D341Med (cell line): ENCODE results near the gene SNX20.

Experiments
- DNase-seq: peaks from one replicate; pipeline ENCODE4 v3.0.0; 2012; ENCODE audit warnings: low spot score

The SNX20 gene, protein sequence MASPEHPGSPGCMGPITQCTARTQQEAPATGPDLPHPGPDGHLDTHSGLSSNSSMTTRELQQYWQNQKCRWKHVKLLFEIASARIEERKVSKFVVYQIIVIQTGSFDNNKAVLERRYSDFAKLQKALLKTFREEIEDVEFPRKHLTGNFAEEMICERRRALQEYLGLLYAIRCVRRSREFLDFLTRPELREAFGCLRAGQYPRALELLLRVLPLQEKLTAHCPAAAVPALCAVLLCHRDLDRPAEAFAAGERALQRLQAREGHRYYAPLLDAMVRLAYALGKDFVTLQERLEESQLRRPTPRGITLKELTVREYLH

DNA sequence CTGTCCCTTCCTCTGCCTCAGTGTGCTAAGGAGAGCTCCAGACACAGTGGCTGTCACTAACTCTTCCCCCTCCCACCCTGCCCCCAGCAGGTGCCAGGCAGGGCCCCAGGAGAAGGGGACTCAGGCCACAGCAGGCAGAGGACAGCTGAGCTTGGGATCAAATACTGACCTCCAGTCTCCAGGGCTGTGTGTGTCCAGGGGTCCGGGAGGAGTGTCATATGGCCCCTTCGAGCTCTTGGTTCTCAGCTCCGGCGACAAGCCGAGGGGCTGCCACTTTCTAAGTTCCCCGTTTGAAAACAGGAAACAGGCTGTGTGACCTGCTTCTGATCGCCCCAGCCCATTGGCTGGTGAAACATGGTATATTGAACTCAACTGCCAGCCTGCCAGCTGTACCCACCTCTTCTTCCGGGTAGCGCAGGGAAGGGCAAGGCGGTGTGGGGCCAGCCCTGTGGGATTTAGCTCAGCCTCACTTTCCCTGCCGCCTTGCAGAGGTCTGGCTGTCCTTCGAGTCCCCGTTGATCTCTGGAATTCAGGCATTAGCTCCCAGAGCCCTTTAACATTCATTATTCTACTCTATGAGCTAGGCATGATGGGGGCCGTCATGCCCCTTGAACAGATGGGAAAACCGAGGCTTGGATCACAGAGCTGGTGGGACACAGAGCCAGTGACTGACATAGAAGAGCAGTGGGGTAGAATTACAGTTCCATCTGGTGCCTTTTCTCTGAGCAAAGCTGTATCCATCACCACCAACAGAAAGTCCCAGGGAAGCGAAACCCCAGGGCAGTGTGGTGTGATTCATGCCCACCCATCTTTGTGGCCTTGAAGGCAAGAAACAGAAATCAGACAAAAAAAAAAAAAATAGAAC lies at the start of gene SNX20:
SNX20 (minus strand) TSS at position 292 of the 865 bp plus-strand sequence. CDS start 3,786 bp downstream, outside the sequence.
- DNase-seq = no peak

DNA sequence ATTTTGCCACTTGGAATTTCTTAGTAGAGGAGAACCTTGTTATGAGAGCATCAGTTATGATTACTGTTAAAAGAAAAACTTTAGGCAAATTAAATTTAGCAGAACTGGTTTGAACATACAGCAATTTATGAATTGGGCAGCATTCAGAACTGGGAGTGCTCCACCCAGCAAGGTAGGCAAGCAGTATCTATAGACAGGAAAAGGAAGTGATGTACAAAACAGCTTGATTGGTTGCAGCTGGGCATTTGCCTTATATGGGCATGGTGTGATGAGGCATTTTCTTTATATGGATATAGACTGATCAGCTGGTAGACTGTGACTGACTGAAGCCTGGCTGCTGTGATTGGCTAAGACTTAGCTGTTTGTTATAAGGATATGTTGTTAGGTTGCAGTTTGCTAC lies 43.2 kb upstream of the SNX20 start:
- no peak for DNase-seq

DNA sequence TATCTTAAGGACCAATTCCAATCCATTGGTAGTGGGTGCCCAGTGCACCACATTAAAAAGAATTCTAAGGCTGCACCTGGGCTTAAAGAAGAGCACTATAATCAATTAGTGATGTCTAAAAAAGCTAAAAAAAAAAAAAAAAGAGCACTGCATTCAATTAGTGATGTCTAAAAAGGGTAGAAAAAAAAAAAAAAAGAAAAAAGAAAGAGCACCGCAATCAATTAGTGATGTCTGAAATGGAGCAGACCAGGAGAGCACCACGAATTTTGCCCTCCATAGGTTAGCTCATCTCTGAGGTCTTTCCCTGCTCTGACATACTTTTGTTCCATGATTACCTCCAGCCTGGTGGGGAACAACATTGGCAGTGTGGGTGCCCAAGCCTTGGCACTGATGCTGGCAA lies 41.8 kb upstream of the SNX20 start:
- DNase-seq = no peak

DNA sequence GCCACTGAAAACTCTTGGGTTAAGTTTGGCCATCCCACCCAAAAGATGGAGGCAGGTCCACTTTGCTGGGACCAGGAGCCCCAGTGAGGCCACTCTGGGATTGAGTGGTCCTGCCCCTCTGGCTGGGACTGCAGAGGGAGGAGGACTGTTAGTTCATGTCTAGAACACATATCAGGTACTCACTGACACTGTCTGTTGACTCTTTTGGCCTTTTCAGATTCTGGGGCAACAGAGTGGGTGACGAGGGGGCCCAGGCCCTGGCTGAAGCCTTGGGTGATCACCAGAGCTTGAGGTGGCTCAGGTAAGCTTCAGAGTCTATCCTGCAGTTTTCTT lies 41.3 kb upstream of the SNX20 start:
- DNase-seq = no peak

DNA sequence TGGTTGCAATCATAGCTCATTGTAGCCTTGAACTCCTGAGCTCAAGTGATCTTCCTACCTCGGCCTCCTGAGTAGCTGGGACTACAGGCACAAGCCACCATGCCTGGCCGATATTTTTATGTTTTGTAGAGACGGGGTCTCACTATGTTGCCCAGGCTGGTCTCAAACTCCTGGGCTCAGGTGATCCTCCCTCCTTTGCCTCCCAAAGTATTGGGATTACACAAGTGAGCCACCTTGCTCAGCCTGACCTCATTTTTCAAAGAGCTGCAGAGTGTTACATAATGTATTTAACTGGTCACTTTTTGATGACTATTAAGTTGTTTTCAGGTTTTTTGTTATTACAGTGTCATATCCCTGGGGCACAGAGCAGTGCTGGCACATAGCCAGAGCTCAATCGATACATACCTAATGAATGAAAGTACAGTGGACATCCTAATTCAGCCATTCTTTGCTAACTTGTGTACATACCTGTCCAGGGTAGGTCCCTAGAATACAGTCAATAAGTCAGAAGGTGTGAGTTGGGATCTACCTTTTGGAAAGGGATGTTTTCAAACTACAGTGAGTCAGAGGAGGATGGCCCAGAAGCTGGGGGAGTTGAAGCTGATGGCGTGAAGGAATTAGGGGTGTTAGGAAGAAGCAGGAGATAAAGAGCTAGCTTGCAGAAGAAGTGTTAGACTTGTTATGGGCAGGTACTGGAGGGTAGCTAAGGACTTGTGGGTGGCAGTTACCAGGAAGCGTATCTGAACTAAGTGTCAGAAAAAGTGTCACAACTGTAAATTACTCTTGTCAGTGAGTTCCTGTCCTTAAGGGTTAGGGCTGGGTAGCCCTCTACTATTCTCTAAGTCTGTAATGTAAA lies 40.7 kb upstream of the SNX20 start:
- DNase-seq = no peak

DNA sequence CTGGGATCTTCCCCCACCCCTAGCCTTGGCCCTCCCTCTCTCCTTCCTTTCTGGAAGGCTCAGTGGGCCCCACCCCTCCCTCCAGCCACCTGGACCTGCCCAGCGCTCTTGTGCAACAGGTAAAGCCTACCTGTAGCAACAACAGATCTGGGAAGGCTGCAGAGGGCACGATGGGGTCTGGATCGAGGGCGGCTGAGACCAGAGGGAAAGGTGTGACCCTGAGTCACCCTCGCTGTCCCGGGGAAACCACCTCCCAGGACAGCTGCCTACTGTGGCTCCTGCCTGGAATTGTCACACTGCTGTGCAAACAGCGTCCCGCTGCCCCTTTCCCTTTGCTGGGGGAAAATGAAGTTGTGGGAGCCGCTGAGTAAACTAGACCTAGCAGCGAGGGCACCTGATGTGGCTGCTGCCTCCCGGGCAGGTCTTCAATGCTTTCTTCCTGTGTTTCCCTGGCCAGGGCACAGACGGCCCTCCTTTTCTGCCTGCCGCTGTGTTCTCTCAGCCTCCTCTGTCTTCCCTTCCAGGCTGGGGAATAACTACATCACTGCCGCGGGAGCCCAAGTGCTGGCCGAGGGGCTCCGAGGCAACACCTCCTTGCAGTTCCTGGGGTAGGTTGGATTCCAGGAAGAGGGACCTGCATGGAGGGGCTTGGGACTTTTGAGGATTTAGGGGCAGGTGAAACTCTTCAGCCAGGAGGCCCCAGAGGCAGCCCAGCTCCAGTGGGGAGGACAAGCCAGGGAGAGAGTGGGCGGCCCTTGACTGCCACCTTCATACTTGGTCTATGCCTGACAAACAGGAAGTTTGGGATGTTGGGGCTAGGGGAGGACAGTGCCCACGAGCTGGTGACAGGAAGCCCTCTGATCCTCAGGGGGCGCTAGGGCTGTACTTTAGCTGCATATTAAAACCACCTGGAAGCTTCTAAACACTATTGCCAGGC lies 38.6 kb upstream of the SNX20 start:
- DNase-seq = no peak

DNA sequence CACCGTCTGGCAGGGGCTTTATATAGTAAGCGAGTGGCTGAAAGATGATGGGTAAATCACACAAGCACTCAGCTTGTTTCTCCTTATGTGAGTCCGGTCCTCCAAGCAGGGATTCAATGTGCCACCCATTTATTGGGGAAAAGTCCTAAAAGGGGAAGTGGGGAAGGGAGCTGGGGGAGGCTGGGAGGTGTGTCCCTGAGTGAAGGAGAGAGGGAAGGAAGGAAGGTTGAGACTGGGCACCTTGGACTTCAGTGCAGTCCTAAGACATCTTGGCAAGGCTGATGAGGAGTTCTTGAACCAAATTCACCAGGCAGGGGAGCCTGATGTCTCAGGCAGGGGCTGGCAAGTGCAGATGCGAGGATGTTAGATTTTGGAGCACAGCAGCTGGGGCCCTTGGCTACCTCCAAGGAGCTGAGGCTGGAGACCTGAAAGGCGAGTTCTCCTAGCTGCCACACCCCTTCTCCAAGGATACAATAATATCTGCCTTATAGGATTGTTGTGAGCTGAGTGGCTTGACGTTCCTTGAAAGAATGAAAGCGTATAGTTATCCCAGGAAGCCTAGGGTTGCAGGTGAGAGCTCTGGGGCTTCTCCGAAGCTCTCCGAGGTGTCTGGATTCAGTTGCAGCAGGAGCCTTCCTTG lies 37.8 kb upstream of the SNX20 start:
- no peak for DNase-seq

DNA sequence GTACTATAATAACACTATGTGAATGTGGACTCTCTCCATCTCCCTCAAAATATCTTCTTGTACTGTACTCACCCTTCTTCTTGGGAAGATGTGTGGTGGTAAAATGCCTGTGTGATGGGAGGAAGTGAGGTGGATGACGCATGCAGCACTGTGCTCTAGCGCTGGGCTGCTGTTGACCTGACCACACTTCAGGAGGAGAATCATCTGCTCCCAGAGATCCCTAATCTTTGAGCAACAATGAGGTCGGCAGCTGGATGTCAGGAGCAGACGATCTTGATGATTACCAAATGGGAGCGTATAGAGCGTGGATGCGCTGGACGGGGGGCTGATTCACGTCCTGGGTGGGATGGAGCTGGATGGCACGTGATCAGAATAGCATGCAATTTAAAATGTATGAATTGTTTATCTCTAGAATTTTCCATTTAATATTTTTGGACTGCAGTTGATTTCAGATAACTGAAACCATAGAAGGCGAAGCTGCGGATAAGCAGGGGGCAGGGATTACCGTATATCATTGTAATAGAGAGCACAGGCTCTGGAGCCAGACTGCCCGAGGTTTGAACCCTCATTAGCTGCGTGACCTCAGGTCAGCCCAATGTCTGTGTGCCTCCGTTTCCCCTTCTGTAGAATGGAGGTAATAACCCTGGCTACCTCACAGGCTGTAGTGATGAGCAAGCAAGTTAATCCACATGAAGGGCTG lies 37.1 kb upstream of the SNX20 start:
- no peak for DNase-seq

DNA sequence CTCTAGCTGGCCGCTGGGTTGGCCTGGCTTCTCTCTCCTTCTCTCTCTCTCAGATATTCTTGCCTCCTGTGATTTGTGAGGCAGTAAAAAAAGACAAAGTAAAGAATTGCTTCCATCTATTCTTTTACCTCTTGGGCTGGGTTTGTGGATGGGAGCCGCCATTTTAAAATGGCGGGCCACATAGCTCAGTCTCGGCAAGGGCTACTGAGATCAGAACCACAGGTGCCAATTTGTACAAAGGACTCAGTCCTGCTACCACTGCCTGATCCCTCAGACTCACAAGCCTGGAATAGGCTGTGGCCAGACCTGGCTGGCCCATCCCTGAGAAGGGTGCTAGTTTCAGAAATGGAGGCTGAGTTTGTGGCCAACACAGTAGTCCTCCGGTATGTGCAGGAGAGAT lies 36.4 kb upstream of the SNX20 start:
- DNase-seq = no peak

DNA sequence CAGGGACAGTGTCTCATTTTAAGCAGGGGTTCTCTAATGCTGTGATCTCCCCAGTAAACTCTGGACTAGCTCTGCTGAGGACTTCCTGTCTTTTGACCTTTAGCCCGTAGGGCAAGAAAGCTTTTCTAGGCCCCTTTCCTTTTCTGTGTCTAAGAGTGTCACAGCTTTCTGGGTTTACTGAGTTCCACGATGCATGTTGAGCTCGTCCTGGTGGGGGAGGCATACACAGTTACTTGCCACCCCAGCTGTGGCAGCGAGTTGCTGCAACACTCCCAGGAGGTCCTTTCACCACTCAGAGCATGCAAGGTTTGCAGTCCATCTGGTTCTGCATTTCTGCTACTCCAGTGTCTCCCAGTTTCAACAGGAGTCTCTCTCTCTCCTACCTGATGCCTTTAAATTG lies 36.0 kb upstream of the SNX20 start:
- no peak for DNase-seq

DNA sequence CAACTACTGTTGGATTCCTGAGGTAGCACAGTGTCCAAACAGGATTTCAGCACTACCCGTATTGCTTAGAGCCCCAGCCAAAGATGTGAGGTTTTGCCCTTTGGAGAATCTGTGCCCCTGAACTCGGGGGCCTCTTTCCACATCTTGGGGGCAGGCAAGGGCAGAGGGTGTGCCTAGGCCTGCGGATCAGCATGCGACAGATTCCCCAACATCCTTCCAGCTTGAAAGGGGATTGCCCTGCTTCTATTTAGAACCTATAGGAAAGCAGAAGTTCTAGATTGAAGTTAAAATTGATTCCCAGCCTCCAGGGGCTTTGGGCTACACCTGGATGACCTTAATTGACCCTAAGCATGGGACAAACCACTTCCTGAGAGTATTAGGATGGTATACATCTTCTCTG lies 31.8 kb upstream of the SNX20 start:
- no peak for DNase-seq

DNA sequence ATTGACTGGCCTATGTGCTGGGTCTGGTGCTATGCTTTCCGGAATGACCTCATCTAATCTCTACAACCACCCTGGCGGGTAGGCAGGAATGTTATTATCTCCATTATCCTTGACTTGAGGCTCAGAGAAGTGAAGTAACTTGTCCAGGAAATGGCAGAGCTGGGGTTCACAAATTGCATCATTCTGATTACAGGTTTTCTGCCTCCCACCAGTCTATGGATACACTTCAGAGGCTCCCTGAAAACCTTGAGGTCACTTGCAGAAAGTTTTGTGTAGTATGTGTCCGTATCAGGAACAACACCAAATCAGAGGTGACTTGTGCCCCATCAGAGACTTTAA lies 31.4 kb upstream of the SNX20 start:
- DNase-seq = no peak

DNA sequence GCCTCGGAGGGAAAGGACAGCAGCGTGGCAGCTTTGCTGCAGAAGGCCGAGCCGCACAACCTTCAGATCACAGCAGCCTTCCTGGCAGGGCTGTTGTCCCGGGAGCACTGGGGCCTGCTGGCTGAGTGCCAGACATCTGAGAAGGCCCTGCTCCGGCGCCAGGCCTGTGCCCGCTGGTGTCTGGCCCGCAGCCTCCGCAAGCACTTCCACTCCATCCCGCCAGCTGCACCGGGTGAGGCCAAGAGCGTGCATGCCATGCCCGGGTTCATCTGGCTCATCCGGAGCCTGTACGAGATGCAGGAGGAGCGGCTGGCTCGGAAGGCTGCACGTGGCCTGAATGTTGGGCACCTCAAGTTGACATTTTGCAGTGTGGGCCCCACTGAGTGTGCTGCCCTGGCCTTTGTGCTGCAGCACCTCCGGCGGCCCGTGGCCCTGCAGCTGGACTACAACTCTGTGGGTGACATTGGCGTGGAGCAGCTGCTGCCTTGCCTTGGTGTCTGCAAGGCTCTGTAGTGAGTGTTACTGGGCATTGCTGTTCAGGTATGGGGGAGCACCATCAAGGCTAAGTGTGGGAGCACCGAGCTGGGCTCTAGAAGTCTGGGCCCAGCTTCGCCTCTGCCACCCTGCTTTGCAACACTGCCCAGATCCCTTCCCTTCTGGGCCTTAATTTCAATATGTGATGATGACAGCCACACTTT lies 30.9 kb upstream of the SNX20 start:
- DNase-seq = no peak

DNA sequence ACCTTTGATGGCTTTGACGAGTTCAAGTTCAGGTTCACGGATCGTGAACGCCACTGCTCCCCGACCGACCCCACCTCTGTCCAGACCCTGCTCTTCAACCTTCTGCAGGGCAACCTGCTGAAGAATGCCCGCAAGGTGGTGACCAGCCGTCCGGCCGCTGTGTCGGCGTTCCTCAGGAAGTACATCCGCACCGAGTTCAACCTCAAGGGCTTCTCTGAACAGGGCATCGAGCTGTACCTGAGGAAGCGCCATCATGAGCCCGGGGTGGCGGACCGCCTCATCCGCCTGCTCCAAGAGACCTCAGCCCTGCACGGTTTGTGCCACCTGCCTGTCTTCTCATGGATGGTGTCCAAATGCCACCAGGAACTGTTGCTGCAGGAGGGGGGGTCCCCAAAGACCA lies 29.9 kb upstream of the SNX20 start:
- DNase-seq = no peak

DNA sequence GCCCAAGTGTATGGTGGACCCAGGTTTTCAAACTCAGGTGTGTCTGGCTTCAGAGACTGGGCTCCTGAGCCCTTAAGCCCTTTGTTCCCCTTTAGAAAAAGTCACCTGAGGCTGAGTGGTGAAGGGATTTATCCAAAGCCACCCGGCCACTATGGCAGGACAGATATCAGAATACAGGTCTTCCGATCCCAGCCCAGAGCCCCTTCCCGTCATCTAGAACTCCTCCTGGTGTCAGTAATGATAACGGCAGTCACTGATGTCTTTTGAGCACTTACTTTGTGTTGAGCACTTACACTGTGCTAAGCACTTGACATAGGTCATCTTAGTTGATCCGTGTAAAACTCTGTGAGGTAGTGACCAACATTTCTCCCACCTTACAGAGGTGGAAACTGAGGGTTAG lies 28.9 kb upstream of the SNX20 start:
- no peak for DNase-seq

DNA sequence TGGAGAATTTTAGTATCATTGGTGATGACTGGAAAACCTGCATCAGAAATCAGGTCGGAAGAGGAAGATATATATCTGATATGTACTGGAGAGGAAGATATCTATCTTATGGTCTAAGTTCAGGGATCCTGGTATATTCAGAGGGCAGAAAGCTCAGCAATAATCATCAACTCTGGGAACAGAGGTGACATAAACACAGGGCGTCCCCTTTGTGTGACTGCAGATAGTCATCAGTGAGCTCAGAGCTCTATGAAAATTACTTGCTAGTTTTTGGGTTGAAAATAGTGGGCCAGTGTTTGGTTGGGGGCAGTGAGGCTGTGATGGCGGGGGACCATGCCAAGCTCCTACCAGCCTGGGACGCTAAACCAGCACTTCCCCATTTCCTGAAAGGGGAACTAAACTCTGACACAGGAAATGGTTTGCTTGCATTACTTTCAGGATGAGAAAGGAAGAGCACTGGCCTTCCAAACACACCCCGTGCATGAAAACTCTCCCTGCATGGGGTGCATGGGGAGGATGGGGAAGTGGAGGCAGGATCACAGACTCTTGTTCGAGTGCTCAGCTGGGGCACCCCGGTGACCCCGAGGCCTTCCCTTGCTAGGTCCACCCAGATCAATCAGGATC lies 28.1 kb upstream of the SNX20 start:
- DNase-seq = no peak

DNA sequence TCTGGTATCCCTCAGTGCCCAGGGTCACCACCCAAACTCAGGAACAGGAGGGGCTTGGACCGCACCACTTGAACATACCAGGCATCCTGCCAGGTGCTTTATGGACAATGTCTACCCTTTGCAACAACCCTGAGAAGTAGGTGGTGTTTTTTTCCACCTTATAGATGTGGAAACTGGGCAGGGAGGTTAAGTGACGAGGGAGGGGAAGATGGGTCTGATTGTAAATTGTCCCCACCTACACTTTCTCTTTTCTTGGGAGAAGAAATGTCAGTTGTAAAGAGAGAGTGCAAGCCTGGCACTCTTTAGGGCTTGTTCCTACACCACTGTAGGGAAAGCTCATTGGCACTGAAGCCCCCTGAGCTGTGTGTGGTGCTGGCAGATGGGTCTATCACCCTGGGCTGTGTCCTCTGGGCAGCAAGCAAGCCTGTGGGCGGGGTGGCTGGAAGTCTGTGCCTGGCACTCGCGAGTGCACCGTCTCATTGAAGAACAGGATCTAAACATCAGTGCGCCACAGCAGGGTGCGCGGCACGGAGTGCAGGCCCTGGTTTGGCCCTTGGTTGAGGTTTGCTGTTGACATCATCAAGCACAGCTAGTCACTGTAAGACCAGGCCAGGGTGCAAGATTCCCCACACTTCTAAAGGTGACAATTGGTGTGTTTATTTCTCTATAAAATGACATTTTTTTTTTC lies 27.4 kb upstream of the SNX20 start:
- DNase-seq = no peak

DNA sequence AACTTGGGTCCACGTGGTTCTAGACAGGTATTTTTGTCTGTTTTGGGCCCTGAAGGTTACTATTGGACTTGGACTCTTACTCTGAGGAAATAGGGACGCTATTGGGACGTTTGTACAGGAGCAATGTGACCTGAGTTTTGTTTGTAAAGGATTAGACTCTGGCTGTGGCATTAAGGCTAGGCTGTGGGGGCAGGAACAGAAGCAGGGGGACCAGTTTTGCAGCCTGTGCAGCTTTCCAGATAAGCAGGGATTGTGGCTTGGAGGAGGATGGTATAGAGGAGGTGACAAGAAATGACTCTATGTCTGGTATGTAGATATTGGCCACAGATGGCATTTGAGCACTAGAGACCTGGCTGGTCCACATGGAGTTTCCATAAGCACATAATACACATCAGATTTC lies 25.1 kb upstream of the SNX20 start:
- DNase-seq = no peak
